Measurements from ENCODE around the gene BARHL1.
"Not testable (repeated sequence)": the region's sequence is repeated elsewhere in the genome, so short reads cannot be mapped to it uniquely, and the experiment has no call there.

BARHL1 gene

GRCh38 chr9:132557159-132557558 lies 25.2 kb upstream of the BARHL1 start:
- DNase-seq = no peak

GRCh38 chr9:132559711-132560110 lies 22.7 kb upstream of the BARHL1 start:
- DNase-seq = no peak

GRCh38 chr9:132560616-132561202 lies 21.7 kb upstream of the BARHL1 start:
- no peak for DNase-seq

- DNase-seq = no peak
Observed at GRCh38 chr9:132562306-132562573, 20.2 kb upstream of the BARHL1 start.

GRCh38 chr9:132564526-132564925 lies 17.9 kb upstream of the BARHL1 start:
- no peak for DNase-seq

GRCh38 chr9:132568787-132569186 lies 13.6 kb upstream of the BARHL1 start:
- not testable (repeated sequence) for DNase-seq

- no peak for DNase-seq
Observed at GRCh38 chr9:132571806-132572600, 10.4 kb upstream of the BARHL1 start.

- no peak for DNase-seq
Observed at GRCh38 chr9:132572921-132573320, 9.5 kb upstream of the BARHL1 start.

- no peak for DNase-seq
Observed at GRCh38 chr9:132575005-132575609, 7.3 kb upstream of the BARHL1 start.

GRCh38 chr9:132575811-132576210 lies 6.6 kb upstream of the BARHL1 start:
- no peak for DNase-seq

- DNase-seq = no peak
Observed at GRCh38 chr9:132577119-132577518, 5.3 kb upstream of the BARHL1 start.

GRCh38 chr9:132578367-132578932 lies 4.0 kb upstream of the BARHL1 start:
- no peak for DNase-seq

GRCh38 chr9:132579427-132579798 lies 3.0 kb upstream of the BARHL1 start:
- no peak for DNase-seq

GRCh38 chr9:132582786-132583583 lies 579 bp downstream of the BARHL1 start:
- no peak for DNase-seq

GRCh38 chr9:132583584-132584304 lies 1.3 kb downstream of the BARHL1 start:
- DNase-seq = no peak

- DNase-seq = no peak
Observed at GRCh38 chr9:132584601-132585560, 2.5 kb downstream of the BARHL1 start.

- DNase-seq = no peak
Observed at GRCh38 chr9:132585954-132586829, 3.8 kb downstream of the BARHL1 start.

GRCh38 chr9:132586830-132587591 lies 4.6 kb downstream of the BARHL1 start:
- no peak for DNase-seq

GRCh38 chr9:132587592-132587955 lies 5.2 kb downstream of the BARHL1 start:
- DNase-seq = no peak

- DNase-seq = no peak
Observed at GRCh38 chr9:132588098-132588497, 5.7 kb downstream of the BARHL1 start.

All from NCI-H1417 treated with DMSO at 0.1 percent for 48 hours (cell line).